Gastrocnemius medialis (tissue), 4 donors: ENCODE data around the gene STXBP2. TPM values are rescaled to one million over a fixed set of nuclear protein-coding genes. Genes with fewer than 3 reads are reported as not detected.

Experiments
- ATAC-seq, 2 donors: fragments of 150-250 bp; one replicate each; pipeline ENCODE4 v1.9.1; 2016
- DNase-seq, 2 donors: peaks; one replicate each; pipeline ENCODE4 v3.0.0-alpha.2; 2019
- H3K27ac ChIP-seq, 4 donors: fragments of 200-600 bp; sonication (generic); 1 replicate in 1 of 4; 2 replicates in 3 of 4; pipeline ENCODE4 v1.5.1; 2016 to 2018; ENCODE audit warnings: mild to moderate bottlenecking in 2 of 4, moderate library complexity in 1 of 4
- H3K27me3 ChIP-seq, 3 donors: fragments of 200-600 bp; sonication (generic) in 2 of 3; 1 replicate in 1 of 3; 2 replicates in 2 of 3; pipeline versions ENCODE4 v1.5.1 to v1.6.0; 2016 to 2019; ENCODE audit warnings: mild to moderate bottlenecking in 1 of 3, moderate library complexity in 1 of 3
- H3K36me3 ChIP-seq, 2 donors: fragments of 200-600 bp; sonication (generic) in 1 of 2; one replicate each; pipeline ENCODE4 v1.5.1; 2017 to 2018
- H3K4me1 ChIP-seq, 2 donors: fragments of 200-600 bp; sonication (generic) in 1 of 2; one replicate each; pipeline ENCODE4 v1.5.1; 2016 to 2017; ENCODE audit warnings: mild to moderate bottlenecking in 2 of 2
- H3K4me3 ChIP-seq, 4 donors: fragments of 200-600 bp; sonication (generic) in 3 of 4; 1 replicate in 1 of 4; 2 replicates in 3 of 4; pipeline ENCODE4 v1.5.1; 2016 to 2019; ENCODE audit warnings: mild to moderate bottlenecking in 2 of 4
- H3K9me3 ChIP-seq, 3 donors: fragments of 200-600 bp; sonication (generic) in 2 of 3; 1 replicate in 1 of 3; 2 replicates in 2 of 3; pipeline ENCODE4 v1.5.1; 2016 to 2019
- POLR2A ChIP-seq, 2 donors: fragments of 450-650 bp; IDR thresholded peaks; one replicate each; pipeline ENCODE4 v1.6.1; 2017; ENCODE audit warnings: antibody characterized with exemption in 2 of 2, mild to moderate bottlenecking in 2 of 2, moderate library complexity in 2 of 2
- in situ Hi-C, 4 donors: fragments of 200-750 bp; cut with MboI; loops; one replicate each; pipeline versions ENCODE4 v1.15.0 to v1.8.0; 2017; ENCODE audit warnings: low sequenced_read_pairs in 4 of 4
- intact Hi-C: fragments of 100-400 bp; cut with DNase I; formaldehyde crosslinking; loops from one replicate; pipeline ENCODE4 v1.15.1; 2023; ENCODE audit warnings: low total_unique reads
- total RNA-seq, 4 donors: library from RNA; depleted of rRNA; stranded (reverse); fragments of >200 nt; gene quantifications; one replicate each; pipeline versions ENCODE4 v1.1.0 to v1.2.3, GENCODE V29; 2016
- TF ChIP-seq, protein P1 (sequence below), 5 experiments: fragments of 450-650 bp in 3 of 5; fragments of 200-600 bp in 2 of 5; sonication (generic) in 2 of 5; IDR thresholded peaks in 4 of 5; conservative IDR thresholded peaks in 1 of 5; 1 replicate in 4 of 5; 2 replicates in 1 of 5; pipeline ENCODE4 v1.5.1; 2016 to 2019; ENCODE audit warnings: antibody characterized with exemption in 5 of 5, mild to moderate bottlenecking in 3 of 5, moderate library complexity in 3 of 5

The STXBP2 gene
- total RNA-seq, 4 donors from 2014 or later = 0.87 to 3.7 (median 2.8) TPM

DNA sequence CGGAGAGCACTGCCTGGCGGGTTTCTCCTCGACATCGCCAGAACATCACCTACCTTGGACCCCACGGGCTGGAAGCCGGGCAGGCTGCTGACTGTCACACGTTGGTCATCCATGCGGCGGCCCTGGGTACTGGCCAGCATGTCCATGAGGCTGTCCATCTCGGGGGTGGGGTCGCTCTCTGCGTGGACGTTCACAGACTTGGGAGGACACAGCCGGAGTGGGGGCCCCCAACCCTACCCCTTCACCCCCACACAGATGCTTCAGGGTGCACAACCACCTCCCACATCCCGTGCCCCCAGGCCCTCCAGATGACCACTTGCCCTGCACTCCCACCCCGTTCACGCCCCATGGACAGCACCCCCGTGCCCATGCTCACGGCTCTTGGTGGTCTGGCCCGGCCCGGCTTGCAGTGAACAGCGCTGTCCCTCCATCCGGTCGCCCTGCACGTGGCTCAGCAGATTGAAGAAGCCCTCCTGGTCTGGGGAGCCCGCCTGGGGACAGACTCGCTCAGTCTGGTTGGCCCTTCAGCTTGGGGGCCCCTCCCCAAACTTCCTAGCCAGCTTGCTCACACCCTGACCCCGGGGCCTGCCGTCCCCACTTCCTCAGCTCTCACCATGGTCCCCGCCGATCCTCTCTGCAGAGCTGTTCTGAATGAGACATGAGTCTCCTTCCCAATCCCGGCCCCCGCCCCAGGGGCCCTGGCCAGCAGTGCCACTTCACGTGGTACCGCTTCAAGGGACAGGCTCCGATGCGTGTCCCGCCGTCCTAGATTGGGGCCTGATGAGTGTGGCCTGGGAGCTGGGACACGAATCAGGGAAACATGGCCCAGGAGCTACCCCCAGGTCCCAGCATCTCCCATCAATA lies 4.3 kb upstream of the STXBP2 start:
- no peak for DNase-seq
- Histone ChIP-seq H3K27me3 (peaks cover 20 to 25% (median 23%) of the 10 kb centered on the region in 3 donors), H3K36me3 (no peaks in the 10 kb centered on the region), H3K27ac (no peak overlapping the region), H3K4me1 (peaks cover 21 to 24% of the 10 kb centered on the region in 2 donors), H3K9me3 (no peaks in the 10 kb centered on the region), H3K4me3 (no peak overlapping the region)
- ATAC-seq = no peak
- in situ Hi-C loops = no loop called here
- TF ChIP-seq, protein P1, sequence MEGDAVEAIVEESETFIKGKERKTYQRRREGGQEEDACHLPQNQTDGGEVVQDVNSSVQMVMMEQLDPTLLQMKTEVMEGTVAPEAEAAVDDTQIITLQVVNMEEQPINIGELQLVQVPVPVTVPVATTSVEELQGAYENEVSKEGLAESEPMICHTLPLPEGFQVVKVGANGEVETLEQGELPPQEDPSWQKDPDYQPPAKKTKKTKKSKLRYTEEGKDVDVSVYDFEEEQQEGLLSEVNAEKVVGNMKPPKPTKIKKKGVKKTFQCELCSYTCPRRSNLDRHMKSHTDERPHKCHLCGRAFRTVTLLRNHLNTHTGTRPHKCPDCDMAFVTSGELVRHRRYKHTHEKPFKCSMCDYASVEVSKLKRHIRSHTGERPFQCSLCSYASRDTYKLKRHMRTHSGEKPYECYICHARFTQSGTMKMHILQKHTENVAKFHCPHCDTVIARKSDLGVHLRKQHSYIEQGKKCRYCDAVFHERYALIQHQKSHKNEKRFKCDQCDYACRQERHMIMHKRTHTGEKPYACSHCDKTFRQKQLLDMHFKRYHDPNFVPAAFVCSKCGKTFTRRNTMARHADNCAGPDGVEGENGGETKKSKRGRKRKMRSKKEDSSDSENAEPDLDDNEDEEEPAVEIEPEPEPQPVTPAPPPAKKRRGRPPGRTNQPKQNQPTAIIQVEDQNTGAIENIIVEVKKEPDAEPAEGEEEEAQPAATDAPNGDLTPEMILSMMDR (IDR thresholded peaks at IDR 0.05 in 4 of 5, conservative IDR thresholded peaks at IDR 0.05 in 1 of 5) = no peak
- no peak for TF ChIP-seq POLR2A (IDR thresholded peaks at IDR 0.05)
- intact Hi-C loops = no loop called here

DNA sequence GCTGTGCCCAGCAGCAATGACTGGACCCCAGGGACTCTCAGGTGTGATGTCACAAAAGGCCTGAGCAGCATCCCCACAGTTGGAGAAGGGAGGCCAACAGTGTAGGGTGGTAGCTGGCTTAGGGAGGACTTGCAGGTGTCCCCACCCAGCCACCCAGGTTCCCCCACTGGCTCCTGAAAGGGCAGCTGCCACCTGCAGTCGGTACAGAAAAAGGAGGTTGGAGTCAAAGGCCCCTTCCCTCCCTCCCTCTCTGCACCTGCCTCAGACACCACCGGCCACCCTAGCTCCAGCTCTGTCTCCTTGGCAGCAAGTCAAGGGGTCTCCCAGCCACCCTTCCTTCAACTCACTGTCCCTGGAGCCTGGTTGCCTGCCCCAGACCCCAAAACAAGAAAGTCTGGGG lies 3.2 kb upstream of the STXBP2 start, which contains the start of gene PCP2:
TSS of gene PCP2 (minus strand) at position 22 of the 400 bp plus-strand sequence. CDS start 262 bp downstream, outside the sequence.
- H3K27ac ChIP-seq = no peak within 1 kb of the TSS
- ATAC-seq = no peak
- in situ Hi-C loops = no loop called here

DNA sequence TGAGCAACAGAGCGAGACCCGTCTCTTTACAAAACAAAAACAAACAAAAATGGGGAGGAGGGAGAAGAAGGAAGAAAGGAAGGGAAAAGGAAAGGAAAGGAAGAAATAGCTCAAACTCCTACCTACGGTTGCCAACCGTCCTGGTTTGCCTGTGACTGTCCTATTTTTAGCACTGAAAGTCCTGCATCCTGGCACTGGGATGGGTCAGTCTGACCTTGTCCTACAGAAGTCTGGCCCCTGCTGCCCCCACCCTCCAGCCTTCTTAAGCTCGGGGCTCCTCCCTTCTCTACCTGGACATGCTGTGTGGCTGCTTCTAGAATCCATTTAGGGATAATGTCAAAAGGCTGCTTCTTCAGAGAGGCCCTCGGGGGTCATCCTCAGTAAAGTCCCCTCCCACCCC lies 1.2 kb upstream of the STXBP2 start:
- Histone ChIP-seq H3K4me1 (peaks cover 3 to 5% of the 10 kb centered on the region in 2 donors), H3K4me3 (no peak overlapping the region), H3K27me3 (peaks cover 30 to 42% (median 32%) of the 10 kb centered on the region in 3 donors), H3K36me3 (no peaks in the 10 kb centered on the region), H3K9me3 (no peaks in the 10 kb centered on the region), H3K27ac (no peak overlapping the region)
- intact Hi-C loops = no loop called here
- DNase-seq (no peak), ATAC-seq (no peak)
- no peak for TF ChIP-seq POLR2A (IDR thresholded peaks at IDR 0.05)
- TF ChIP-seq, protein P1 (IDR thresholded peaks at IDR 0.05 in 4 of 5, conservative IDR thresholded peaks at IDR 0.05 in 1 of 5) = no peak
- in situ Hi-C loops = no loop called here

More for the DNA sequence above, 3.2 kb upstream of the STXBP2 start, which contains the start of gene PCP2:
- Histone ChIP-seq H3K9me3 (no peaks in the 10 kb centered on the region), H3K4me1 (peaks cover 10 to 13% of the 10 kb centered on the region in 2 donors), H3K36me3 (no peaks in the 10 kb centered on the region), H3K4me3 (no peak within 1 kb of the TSS), H3K27me3 (peaks cover 30 to 36% (median 32%) of the 10 kb centered on the region in 3 donors)
- DNase-seq = no peak
- intact Hi-C loops = no loop called here
- TF ChIP-seq, protein P1 (IDR thresholded peaks at IDR 0.05 in 4 of 5, conservative IDR thresholded peaks at IDR 0.05 in 1 of 5) = no peak
- no peak for TF ChIP-seq POLR2A (IDR thresholded peaks at IDR 0.05)

DNA sequence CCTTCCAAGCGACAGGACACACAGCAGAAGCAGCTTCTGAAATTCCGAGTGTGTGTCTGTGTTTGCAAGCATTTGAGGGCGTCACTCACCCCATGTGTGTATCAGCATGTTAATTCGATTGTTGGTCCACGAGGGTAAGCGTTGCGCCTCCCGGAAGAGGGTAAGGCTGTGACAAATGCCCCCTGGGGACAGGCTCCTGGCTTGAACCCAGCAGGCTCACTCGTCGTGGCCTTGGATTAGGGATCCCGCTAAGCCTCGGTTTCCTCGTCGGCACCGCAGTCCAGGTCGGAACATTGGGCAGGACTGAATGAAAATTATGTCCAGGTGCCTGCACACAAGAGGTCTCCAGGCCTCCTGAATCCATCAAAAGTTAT lies 606 bp upstream of the STXBP2 start:
- peak overlapping the region in 1 of 4 donors; percentile 33 for H3K4me3 ChIP-seq
- in situ Hi-C loops = no loop called here

More for the DNA sequence above, 606 bp upstream of the STXBP2 start:
- Histone ChIP-seq H3K9me3 (no peaks in the 10 kb centered on the region), H3K36me3 (no peaks in the 10 kb centered on the region), H3K27me3 (peaks cover 30 to 42% (median 32%) of the 10 kb centered on the region in 3 donors), H3K27ac (no peak overlapping the region), H3K4me1 (peaks cover 0 to 3% of the 10 kb centered on the region in 2 donors)
- ATAC-seq = no peak
- TF ChIP-seq, protein P1 (IDR thresholded peaks at IDR 0.05 in 4 of 5, conservative IDR thresholded peaks at IDR 0.05 in 1 of 5) = no peak
- no peak for TF ChIP-seq POLR2A (IDR thresholded peaks at IDR 0.05)
- DNase-seq = no peak
- intact Hi-C loops = no loop called here
